Neural crest cell (in vitro differentiated cells): ENCODE measurements around the gene HOXA9. TPM values are rescaled to one million over a fixed set of nuclear protein-coding genes. Genes with fewer than 3 reads are reported as not detected.

ENCODE experiments used
- DNase-seq: peaks from one replicate; pipeline ENCODE4 v3.0.0; 2021; ENCODE audit warnings: low read depth, mixed read lengths, low spot score
- H3K27ac Mint-ChIP-seq: one replicate; pipeline ENCODE4 v1.8.0; 2021; ENCODE audit warnings: mild to moderate bottlenecking, mixed read lengths; ENCODE audit not compliant: unreplicated experiment
- H3K27me3 Mint-ChIP-seq: 2 replicates; pipeline ENCODE4 v1.8.0; 2021; ENCODE audit warnings: low read depth, mild to moderate bottlenecking, mixed read lengths
- H3K36me3 Mint-ChIP-seq: 2 replicates; pipeline ENCODE4 v1.8.0; 2021; ENCODE audit warnings: low read depth, mild to moderate bottlenecking, mixed read lengths
- H3K4me1 Mint-ChIP-seq: 2 replicates; pipeline ENCODE4 v1.8.0; 2021; ENCODE audit warnings: mixed read lengths
- H3K4me3 Mint-ChIP-seq: one replicate; pipeline ENCODE4 v1.8.0; 2021; ENCODE audit warnings: mild to moderate bottlenecking, mixed read lengths
- H3K9me3 Mint-ChIP-seq: 2 replicates; pipeline ENCODE4 v1.8.0; 2021; ENCODE audit warnings: mixed read lengths
- CTCF ChIP-seq: fragments of 200-600 bp; sonication (generic); conservative IDR thresholded peaks from 2 replicates; pipeline ENCODE4 v1.5.0; 2021; ENCODE audit warnings: antibody characterized with exemption, mild to moderate bottlenecking
- total RNA-seq: library from RNA; stranded (reverse); gene quantifications from 2 replicates; pipeline ENCODE4 v1.2.1, GENCODE V29; 2021

HOXA9 gene
- total RNA-seq, 1 donor from 2014 or later = 9.0 TPM

- Mint-ChIP-seq H3K27me3 (peaks cover 100% of the 10 kb centered on the region), H3K36me3 (peaks cover 5% of the 10 kb centered on the region), H3K9me3 (peaks cover 4% of the 10 kb centered on the region), H3K4me1 (peaks cover 39% of the 10 kb centered on the region), H3K4me3 (peak overlapping the region; percentile 83), H3K27ac (no peak overlapping the region)
- no peak for DNase-seq
- no peak for TF ChIP-seq CTCF
Observed at GRCh38 chr7:27146491-27147198, 18.7 kb downstream of the HOXA9 start.

- peak overlapping the region; percentile 83 for H3K4me3 Mint-ChIP-seq
- peaks cover 5% of the 10 kb centered on the region for H3K36me3 Mint-ChIP-seq
- no peak for DNase-seq
- peak overlapping the region; percentile 22 for H3K27ac Mint-ChIP-seq
- peaks cover 100% of the 10 kb centered on the region for H3K27me3 Mint-ChIP-seq
- peaks cover 34% of the 10 kb centered on the region for H3K4me1 Mint-ChIP-seq
- H3K9me3 Mint-ChIP-seq = peaks cover 4% of the 10 kb centered on the region
- no peak for TF ChIP-seq CTCF
Observed at GRCh38 chr7:27145914-27146412, 19.4 kb downstream of the HOXA9 start.

- H3K36me3 Mint-ChIP-seq = peaks cover 3% of the 10 kb centered on the region
- H3K9me3 Mint-ChIP-seq = peaks cover 4% of the 10 kb centered on the region
- TF ChIP-seq CTCF = no peak
- H3K4me3 Mint-ChIP-seq = peak overlapping the region; percentile 83
- DNase-seq = no peak
- peaks cover 32% of the 10 kb centered on the region for H3K4me1 Mint-ChIP-seq
- H3K27me3 Mint-ChIP-seq = peaks cover 100% of the 10 kb centered on the region
- no peak overlapping the region for H3K27ac Mint-ChIP-seq
Observed at GRCh38 chr7:27145165-27145913, 20.0 kb downstream of the HOXA9 start.

- Mint-ChIP-seq H3K4me1 (peaks cover 32% of the 10 kb centered on the region), H3K9me3 (peaks cover 4% of the 10 kb centered on the region)
- no peak for DNase-seq
Observed at GRCh38 chr7:27144781-27145164, 20.6 kb downstream of the HOXA9 start.

More at GRCh38 chr7:27144781-27145164, 20.6 kb downstream of the HOXA9 start:
- peaks cover 3% of the 10 kb centered on the region for H3K36me3 Mint-ChIP-seq
- H3K27ac Mint-ChIP-seq = no peak overlapping the region
- H3K4me3 Mint-ChIP-seq = peak overlapping the region; percentile 83
- no peak for TF ChIP-seq CTCF
- H3K27me3 Mint-ChIP-seq = peaks cover 100% of the 10 kb centered on the region
